NB4 (cell line): Measurements from ENCODE around the gene SPTLC3.

ENCODE experiments used
- CTCF ChIP-seq: IDR thresholded peaks from one replicate; pipeline ENCODE4 v1.5.1; 2012; ENCODE audit warnings: low read depth, low read length
- MAX ChIP-seq: IDR thresholded peaks from 2 replicates; pipeline ENCODE4 v1.6.1; 2011; ENCODE audit warnings: low read depth, low read length

- TF ChIP-seq CTCF (no peak), MAX (no peak)
These were observed 21.5 kb upstream of the SPTLC3 start for GRCh38 chr20:12987261-12987660.
